T-helper 17 cell (primary cell): ENCODE results near the gene GJA4. TPM values are rescaled to one million over a fixed set of nuclear protein-coding genes. Genes with fewer than 3 reads are reported as not detected.
"Not testable (repeated sequence)": the region's sequence is repeated elsewhere in the genome, so short reads cannot be mapped to it uniquely, and the experiment has no call there.

Experiments
- ATAC-seq: fragments of 150-1000 bp; cut with Tn5 transposase; 2 replicates; pipeline ENCODE4 v1.10.0; 2021; ENCODE audit warnings: mild to moderate bottlenecking, moderate library complexity
- DNase-seq, 3 donors: peaks; one replicate each; pipeline versions ENCODE4 v3.0.0 to v3.0.0-alpha.2; 2020 to 2021
- H3K9me3 ChIP-seq: one replicate; pipeline ENCODE4 v1.7.0; 2013; ENCODE audit warnings: low read length, mild to moderate bottlenecking; ENCODE audit not compliant: control insufficient read depth, poor library complexity, severe bottlenecking
- H3K27ac Mint-ChIP-seq: one replicate; pipeline ENCODE4 v1.8.0; 2022; ENCODE audit warnings: mild to moderate bottlenecking, moderate library complexity, mixed read lengths
- H3K27me3 Mint-ChIP-seq: one replicate; pipeline ENCODE4 v1.8.0; 2022; ENCODE audit warnings: mixed read lengths
- H3K36me3 Mint-ChIP-seq: one replicate; pipeline ENCODE4 v1.8.0; 2022; ENCODE audit warnings: low read depth, mixed read lengths
- H3K4me1 Mint-ChIP-seq: one replicate; pipeline ENCODE4 v1.8.0; 2022; ENCODE audit warnings: mild to moderate bottlenecking, mixed read lengths
- H3K4me3 Mint-ChIP-seq: one replicate; pipeline ENCODE4 v1.8.0; 2022; ENCODE audit warnings: mild to moderate bottlenecking, moderate library complexity, mixed read lengths
- total RNA-seq, 4 donors: library from RNA in 2 of 4; stranded (reverse) in 2 of 4; gene quantifications; one replicate each; pipeline ENCODE4 v1.2.3 and lab custom pipeline; 2022 to 2026

Gene GJA4
- total RNA-seq, 2 donors from 2014 or later, result 0.55 TPM; not detected in 1

DNA sequence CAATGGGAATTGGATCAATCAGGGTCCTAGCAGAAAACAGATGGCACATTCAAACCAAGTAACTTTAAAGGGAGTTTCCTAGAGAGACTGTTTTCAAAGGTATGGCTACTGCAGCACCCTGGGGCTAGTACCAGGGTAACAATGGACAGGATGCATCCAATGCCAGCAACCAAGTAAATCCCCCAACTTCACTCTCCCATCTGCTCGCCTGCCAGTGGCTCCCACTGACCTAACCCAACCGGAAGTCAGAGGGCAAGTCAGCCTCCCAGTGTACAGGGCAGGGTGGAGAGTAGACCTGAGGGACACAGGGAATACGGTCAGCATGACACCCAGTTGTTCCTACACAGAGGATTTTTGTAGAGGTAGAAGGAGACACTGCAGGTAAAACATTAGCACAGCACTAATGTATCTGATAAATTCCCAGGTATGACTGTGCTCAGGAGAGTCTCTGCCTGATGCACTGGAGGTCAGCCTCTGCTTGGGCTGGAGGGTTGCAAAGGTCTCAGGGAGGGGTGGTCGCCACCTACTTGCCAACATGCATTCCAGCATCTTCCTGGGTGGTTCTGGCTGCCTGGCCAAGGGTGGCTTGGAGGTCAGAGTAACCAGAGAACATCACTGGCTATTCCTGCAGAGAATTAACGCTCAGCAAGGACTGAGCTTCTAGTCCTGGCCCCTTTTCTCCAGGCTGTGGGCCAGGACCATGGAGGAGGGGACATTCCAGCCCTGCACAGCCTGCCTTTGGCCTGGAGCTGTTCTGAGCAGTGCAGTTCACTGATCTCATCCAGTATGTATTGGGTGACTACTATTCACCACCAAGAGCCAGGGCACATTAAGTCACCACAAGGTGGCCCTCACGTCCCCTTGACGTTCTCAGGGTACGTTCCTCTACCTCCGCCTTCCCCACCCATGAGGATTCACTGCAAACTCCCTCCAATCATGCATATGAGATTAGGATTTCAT is 5.1 kb upstream of the GJA4 start:
- ATAC-seq (no peak), DNase-seq (no peak)
- no peak overlapping the region for H3K27ac Mint-ChIP-seq
- H3K27me3 Mint-ChIP-seq, result peaks cover 77% of the 10 kb centered on the region
- H3K36me3 Mint-ChIP-seq, result peaks cover 2% of the 10 kb centered on the region
- peak overlapping the region; percentile 8 for H3K4me3 Mint-ChIP-seq
- peaks cover 11% of the 10 kb centered on the region for H3K4me1 Mint-ChIP-seq
- no peaks in the 10 kb centered on the region for H3K9me3 ChIP-seq

DNA sequence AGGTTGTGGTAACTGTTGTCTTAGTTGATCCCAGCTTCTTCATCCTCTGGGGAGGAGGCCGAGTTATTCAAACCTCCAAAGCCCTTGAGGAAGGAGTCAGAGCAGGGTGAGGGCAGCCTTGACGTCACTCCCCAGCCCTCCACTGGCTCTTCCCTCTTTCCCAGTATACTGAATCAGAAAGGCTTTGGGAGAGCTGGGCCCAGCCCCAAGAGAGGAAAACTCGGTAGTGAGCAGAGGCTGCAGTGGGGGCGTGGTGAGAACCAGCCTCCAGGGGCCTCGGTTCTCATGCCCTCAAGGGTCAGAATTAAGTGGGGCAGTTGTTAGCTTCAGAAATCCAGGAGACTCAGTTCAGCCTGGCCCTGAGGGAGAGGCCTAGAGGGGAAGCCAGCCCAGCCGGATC is 1.8 kb upstream of the GJA4 start:
- H3K4me3 Mint-ChIP-seq, result no peak overlapping the region
- peaks cover 64% of the 10 kb centered on the region for H3K27me3 Mint-ChIP-seq
- H3K9me3 ChIP-seq, result no peaks in the 10 kb centered on the region
- H3K4me1 Mint-ChIP-seq, result peaks cover 11% of the 10 kb centered on the region
- DNase-seq (no peak), ATAC-seq (no peak)
- H3K36me3 Mint-ChIP-seq, result peaks cover 2% of the 10 kb centered on the region
- H3K27ac Mint-ChIP-seq, result no peak overlapping the region

GRCh38 chr1:34792424-34792823 is 375 bp upstream of the GJA4 start:
- Mint-ChIP-seq H3K4me1 (peaks cover 6% of the 10 kb centered on the region), H3K4me3 (peak overlapping the region; percentile 56), H3K36me3 (no peaks in the 10 kb centered on the region), H3K27me3 (peaks cover 54% of the 10 kb centered on the region), H3K27ac (no peak overlapping the region)
- no peaks in the 10 kb centered on the region for H3K9me3 ChIP-seq
- ATAC-seq (no peak), DNase-seq (no peak)

- H3K4me3 Mint-ChIP-seq, result no peak overlapping the region
- H3K27me3 Mint-ChIP-seq, result peaks cover 38% of the 10 kb centered on the region
- H3K9me3 ChIP-seq, result no peaks in the 10 kb centered on the region
- H3K36me3 Mint-ChIP-seq, result no peaks in the 10 kb centered on the region
- H3K4me1 Mint-ChIP-seq, result peaks cover 6% of the 10 kb centered on the region
- ATAC-seq, result no peak
- DNase-seq, result no peak
- no peak overlapping the region for H3K27ac Mint-ChIP-seq
Measured at GRCh38 chr1:34794001-34794789, 1.4 kb downstream of the GJA4 start.

DNA sequence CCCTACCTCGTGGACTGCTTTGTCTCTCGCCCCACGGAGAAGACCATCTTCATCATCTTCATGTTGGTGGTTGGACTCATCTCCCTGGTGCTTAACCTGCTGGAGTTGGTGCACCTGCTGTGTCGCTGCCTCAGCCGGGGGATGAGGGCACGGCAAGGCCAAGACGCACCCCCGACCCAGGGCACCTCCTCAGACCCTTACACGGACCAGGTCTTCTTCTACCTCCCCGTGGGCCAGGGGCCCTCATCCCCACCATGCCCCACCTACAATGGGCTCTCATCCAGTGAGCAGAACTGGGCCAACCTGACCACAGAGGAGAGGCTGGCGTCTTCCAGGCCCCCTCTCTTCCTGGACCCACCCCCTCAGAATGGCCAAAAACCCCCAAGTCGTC is 2.0 kb downstream of the GJA4 start:
- Mint-ChIP-seq H3K27me3 (peaks cover 33% of the 10 kb centered on the region), H3K4me3 (no peak overlapping the region), H3K27ac (no peak overlapping the region), H3K4me1 (peaks cover 6% of the 10 kb centered on the region), H3K36me3 (no peaks in the 10 kb centered on the region)
- no peak for ATAC-seq
- no peaks in the 10 kb centered on the region for H3K9me3 ChIP-seq
- DNase-seq, result no peak

DNA sequence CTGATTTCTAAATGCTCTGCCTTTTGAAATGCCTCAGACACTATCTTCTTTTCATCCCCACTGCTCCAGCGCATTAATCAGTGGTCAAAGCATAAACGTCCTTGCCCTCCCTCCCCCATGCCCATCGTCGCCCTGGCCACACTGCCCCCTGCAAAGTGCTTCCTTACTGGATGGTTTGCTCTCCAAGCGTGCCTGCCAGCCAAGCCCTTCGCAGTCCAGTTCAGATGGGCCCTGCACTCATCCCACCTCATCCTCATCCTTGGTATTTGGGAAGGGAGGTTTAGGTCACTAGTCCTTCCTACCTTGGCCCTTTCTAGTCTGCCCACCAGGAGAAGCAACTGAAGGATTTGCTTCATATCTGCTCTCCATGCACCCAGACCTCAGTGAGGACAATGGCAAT is 3.1 kb downstream of the GJA4 start:
- Mint-ChIP-seq H3K4me1 (peaks cover 5% of the 10 kb centered on the region), H3K36me3 (no peaks in the 10 kb centered on the region), H3K4me3 (no peak overlapping the region), H3K27ac (no peak overlapping the region), H3K27me3 (peaks cover 27% of the 10 kb centered on the region)
- ATAC-seq (no peak), DNase-seq (no peak)
- H3K9me3 ChIP-seq, result no peaks in the 10 kb centered on the region

GRCh38 chr1:34796990-34797389 is 4.2 kb downstream of the GJA4 start:
- DNase-seq, result no peak
- Mint-ChIP-seq H3K27me3 (peaks cover 20% of the 10 kb centered on the region), H3K36me3 (no peaks in the 10 kb centered on the region), H3K4me3 (no peak overlapping the region), H3K27ac (no peak overlapping the region), H3K4me1 (peaks cover 5% of the 10 kb centered on the region)
- no peaks in the 10 kb centered on the region for H3K9me3 ChIP-seq
- ATAC-seq, result no peak

DNA sequence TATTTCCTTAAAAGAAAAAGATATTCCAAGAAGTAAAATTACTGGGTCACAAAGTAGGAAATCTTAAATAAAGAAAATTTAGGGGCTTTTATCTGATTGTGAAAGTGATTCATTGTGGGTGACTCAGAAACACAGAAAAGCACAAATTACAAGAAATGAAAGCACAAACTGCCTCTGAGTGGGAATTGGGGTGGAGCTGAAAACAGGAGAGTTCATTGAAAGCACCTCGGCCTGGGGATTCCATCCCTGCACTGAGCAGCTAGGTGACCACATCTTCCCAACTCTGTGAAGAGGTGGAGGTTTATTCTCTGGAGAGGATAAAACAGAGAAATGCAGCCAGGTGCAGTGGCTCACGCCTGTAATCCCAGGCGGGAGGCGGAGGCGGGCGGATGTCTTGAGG is 7.4 kb downstream of the GJA4 start:
- no peak for ATAC-seq

GRCh38 chr1:34803770-34804169 is 11.0 kb downstream of the GJA4 start:
- H3K27ac Mint-ChIP-seq, result no peak overlapping the region
- DNase-seq (no peak), ATAC-seq (no peak)
- H3K9me3 ChIP-seq, result no peaks in the 10 kb centered on the region
- peaks cover 2% of the 10 kb centered on the region for H3K4me1 Mint-ChIP-seq
- H3K27me3 Mint-ChIP-seq, result no peaks in the 10 kb centered on the region
- no peaks in the 10 kb centered on the region for H3K36me3 Mint-ChIP-seq
- H3K4me3 Mint-ChIP-seq, result no peak overlapping the region

More for the DNA sequence above, 7.4 kb downstream of the GJA4 start:
- no peak overlapping the region for H3K27ac Mint-ChIP-seq
- no peaks in the 10 kb centered on the region for H3K27me3 Mint-ChIP-seq
- peaks cover 2% of the 10 kb centered on the region for H3K4me1 Mint-ChIP-seq
- no peak overlapping the region for H3K4me3 Mint-ChIP-seq
- no peaks in the 10 kb centered on the region for H3K9me3 ChIP-seq
- no peaks in the 10 kb centered on the region for H3K36me3 Mint-ChIP-seq
- no peak for DNase-seq

DNA sequence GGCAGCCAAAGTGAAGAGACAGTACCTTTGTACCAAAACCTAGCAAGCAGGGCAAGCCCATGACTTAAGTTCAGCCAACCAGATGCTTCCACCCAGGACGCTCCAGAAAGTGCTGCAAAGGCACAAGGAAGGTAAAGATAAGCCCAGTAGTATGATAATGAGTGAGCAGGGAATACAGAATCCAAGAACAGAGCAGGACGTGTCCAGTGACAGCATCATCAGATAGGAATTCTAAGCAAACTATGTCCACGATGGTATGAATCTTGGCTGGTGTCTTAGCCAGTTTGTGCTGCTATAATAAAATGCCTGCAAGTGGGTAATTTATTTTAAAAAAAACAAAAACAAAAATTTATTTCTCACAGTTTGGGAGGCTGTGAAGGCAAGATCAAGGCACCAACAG is 13.6 kb downstream of the GJA4 start:
- H3K4me3 Mint-ChIP-seq, result no peak overlapping the region
- no peak for DNase-seq
- no peaks in the 10 kb centered on the region for H3K27me3 Mint-ChIP-seq
- ATAC-seq, result no peak
- H3K9me3 ChIP-seq, result no peaks in the 10 kb centered on the region
- H3K36me3 Mint-ChIP-seq, result peaks cover 3% of the 10 kb centered on the region
- no peaks in the 10 kb centered on the region for H3K4me1 Mint-ChIP-seq
- no peak overlapping the region for H3K27ac Mint-ChIP-seq

GRCh38 chr1:34808051-34808810 is 15.4 kb downstream of the GJA4 start:
- no peaks in the 10 kb centered on the region for H3K9me3 ChIP-seq
- no peak for DNase-seq
- no peaks in the 10 kb centered on the region for H3K27me3 Mint-ChIP-seq
- H3K27ac Mint-ChIP-seq, result no peak overlapping the region
- H3K36me3 Mint-ChIP-seq, result peaks cover 3% of the 10 kb centered on the region
- no peak overlapping the region for H3K4me3 Mint-ChIP-seq
- ATAC-seq, result no peak
- H3K4me1 Mint-ChIP-seq, result no peaks in the 10 kb centered on the region

- H3K27me3 Mint-ChIP-seq, H3K36me3 Mint-ChIP-seq, H3K27ac Mint-ChIP-seq, H3K4me3 Mint-ChIP-seq, H3K4me1 Mint-ChIP-seq, ATAC-seq, DNase-seq, H3K9me3 ChIP-seq: not testable (repeated sequence)
Measured at GRCh38 chr1:34810781-34811180, 18.0 kb downstream of the GJA4 start.

- Mint-ChIP-seq H3K27ac (no peak overlapping the region), H3K4me3 (no peak overlapping the region), H3K27me3 (no peaks in the 10 kb centered on the region), H3K4me1 (peaks cover 2% of the 10 kb centered on the region), H3K36me3 (peaks cover 3% of the 10 kb centered on the region)
- DNase-seq (no peak), ATAC-seq (no peak)
- H3K9me3 ChIP-seq, result no peaks in the 10 kb centered on the region
Measured at GRCh38 chr1:34816332-34816731, 23.5 kb downstream of the GJA4 start.
